Effector memory CD4-positive, alpha-beta T cell (primary cell): ENCODE data around the gene ERO1B.

ENCODE experiments used
- DNase-seq, 3 donors: peaks; one replicate each; pipeline ENCODE4 v3.0.0-alpha.2; 2020
- H3K27ac ChIP-seq: 2 replicates; pipeline ENCODE4 v1.7.0; 2013; ENCODE audit warnings: mild to moderate bottlenecking, low read length, moderate library complexity; ENCODE audit not compliant: insufficient read depth, poor library complexity, severe bottlenecking
- H3K27me3 ChIP-seq: replicated peaks from 2 replicates; pipeline ENCODE4 v1.7.0; 2013; ENCODE audit warnings: mild to moderate bottlenecking, low read length; ENCODE audit not compliant: insufficient read depth, control insufficient read depth, poor library complexity, severe bottlenecking
- H3K36me3 ChIP-seq: 2 replicates; pipeline ENCODE4 v1.7.0; 2013; ENCODE audit warnings: mild to moderate bottlenecking, low read length, moderate library complexity; ENCODE audit not compliant: control insufficient read depth, insufficient read depth
- H3K4me1 ChIP-seq: 2 replicates; pipeline ENCODE4 v1.7.0; 2013; ENCODE audit warnings: low read length, mild to moderate bottlenecking; ENCODE audit not compliant: control insufficient read depth, insufficient read depth, poor library complexity, severe bottlenecking
- H3K4me3 ChIP-seq: 2 replicates; pipeline ENCODE4 v1.7.0; 2013; ENCODE audit warnings: low read length, low read depth, mild to moderate bottlenecking; ENCODE audit not compliant: insufficient read depth, poor library complexity, severe bottlenecking
- H3K9me3 ChIP-seq: 2 replicates; pipeline ENCODE4 v1.7.0; 2013; ENCODE audit warnings: mild to moderate bottlenecking, low read length, moderate library complexity; ENCODE audit not compliant: control insufficient read depth

Gene ERO1B

DNA sequence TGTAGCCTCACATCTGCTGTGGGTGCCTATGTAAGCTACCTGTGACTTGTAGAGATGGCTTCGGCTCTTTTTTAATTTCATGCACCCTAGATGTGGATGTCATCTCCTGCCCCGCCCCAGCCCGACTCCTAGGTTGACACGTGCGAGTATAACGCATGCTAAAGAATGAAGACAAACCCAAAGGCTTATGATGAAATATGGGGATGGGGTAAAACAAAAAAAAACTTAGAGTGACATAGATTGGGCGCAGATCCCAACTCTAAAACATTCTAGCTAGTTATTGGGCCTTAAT is 613 bp upstream of the ERO1B start:
- Histone ChIP-seq H3K27ac (peak overlapping the region; percentile 81), H3K4me1 (peaks cover 10% of the 10 kb centered on the region), H3K27me3 (no peaks in the 10 kb centered on the region), H3K4me3 (peak overlapping the region; percentile 98), H3K9me3 (no peaks in the 10 kb centered on the region), H3K36me3 (peaks cover 5% of the 10 kb centered on the region)
- peak in 1 of 3 donors; percentile 11 for DNase-seq

DNA sequence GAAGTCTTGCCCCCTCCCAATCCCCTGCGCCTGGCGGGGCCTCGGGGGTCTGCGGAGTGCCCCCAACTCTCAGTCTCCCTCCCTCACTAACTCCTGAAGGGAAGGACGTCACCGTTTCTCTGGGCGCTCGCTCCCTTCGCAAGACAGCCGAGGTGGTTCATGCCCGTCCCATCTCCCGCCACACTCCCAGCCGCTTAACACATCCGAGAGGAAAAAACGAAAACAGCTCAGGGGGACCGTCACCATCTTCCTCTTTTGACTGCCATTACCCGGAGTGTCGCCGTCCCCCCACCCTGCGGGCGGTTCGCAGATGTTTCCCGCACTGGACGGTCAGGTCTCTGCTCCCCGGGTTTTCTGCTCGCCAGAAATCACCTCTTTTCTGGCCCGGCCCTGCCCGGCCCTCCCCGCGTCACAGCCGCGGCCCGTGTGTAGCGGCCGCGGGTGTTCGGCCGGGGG is 532 bp downstream of the ERO1B start:
- H3K27me3 ChIP-seq = no peaks in the 10 kb centered on the region
- H3K27ac ChIP-seq = peak overlapping the region; percentile 81
- H3K4me1 ChIP-seq = peaks cover 10% of the 10 kb centered on the region
- H3K36me3 ChIP-seq = peaks cover 5% of the 10 kb centered on the region
- H3K9me3 ChIP-seq = no peaks in the 10 kb centered on the region
- peak overlapping the region; percentile 98 for H3K4me3 ChIP-seq
- peak in 2 of 3 donors; percentile 6 to 13 for DNase-seq

DNA sequence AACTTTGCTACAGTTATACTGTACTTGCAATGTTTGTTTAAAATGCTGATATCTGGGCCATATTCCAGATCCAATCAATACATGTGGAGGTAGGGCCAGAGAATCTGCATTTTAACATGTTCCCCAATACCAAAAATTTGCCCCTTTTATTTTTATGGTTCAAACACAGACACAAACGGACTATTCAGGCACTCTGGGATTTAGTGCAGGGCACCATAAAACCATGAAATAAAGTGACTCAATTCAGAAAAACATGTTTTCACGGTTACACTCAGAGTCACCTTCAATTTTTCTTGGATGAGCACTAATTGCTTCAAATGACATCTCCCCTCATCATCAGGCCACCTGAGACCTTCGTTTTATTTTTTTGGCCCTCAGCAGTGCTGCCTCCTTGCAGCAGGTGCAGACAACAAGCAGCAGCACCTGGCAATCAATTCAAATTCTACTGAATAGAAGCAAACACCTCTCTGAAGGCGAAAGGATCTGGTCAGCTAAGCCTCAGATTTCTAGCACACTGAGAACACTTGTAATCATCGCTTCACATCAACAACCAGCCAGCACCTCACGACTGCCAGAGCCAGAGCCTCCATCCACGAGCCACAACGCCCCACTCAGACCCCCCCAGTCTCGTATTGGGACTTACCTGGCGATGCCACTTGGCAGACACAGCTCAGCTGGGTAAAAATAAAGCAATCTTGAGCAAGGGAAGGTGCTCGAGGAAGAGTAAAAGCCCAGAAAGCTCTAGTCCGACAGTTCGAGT is 1.1 kb downstream of the ERO1B start:
- Histone ChIP-seq H3K27ac (peak overlapping the region; percentile 81), H3K4me3 (peak overlapping the region; percentile 98), H3K9me3 (no peaks in the 10 kb centered on the region), H3K27me3 (no peaks in the 10 kb centered on the region), H3K4me1 (peaks cover 10% of the 10 kb centered on the region), H3K36me3 (peaks cover 5% of the 10 kb centered on the region)
- DNase-seq = peak in 2 of 3 donors; percentile 5 to 17

DNA sequence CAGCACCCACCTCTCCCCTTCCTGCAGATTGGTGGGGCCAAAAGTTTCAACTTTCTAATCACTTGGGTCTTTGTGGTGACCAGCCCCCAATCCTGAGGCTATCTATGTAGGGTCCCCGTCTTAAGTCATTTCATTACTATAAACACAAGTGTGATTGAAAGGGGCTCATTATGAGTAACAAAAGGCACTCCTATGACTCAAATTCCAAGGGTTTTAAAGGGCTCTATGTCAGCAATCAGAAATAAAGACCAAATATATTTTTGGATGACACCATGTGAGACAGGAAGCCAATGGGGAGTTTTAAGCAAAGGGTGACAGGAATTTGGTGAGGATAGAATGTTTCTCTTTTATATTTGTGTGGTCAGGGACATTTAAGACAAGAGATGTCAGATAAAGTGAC is 6.2 kb downstream of the ERO1B start:
- no peaks in the 10 kb centered on the region for H3K36me3 ChIP-seq
- no peak for DNase-seq
- no peak overlapping the region for H3K27ac ChIP-seq
- no peaks in the 10 kb centered on the region for H3K9me3 ChIP-seq
- no peaks in the 10 kb centered on the region for H3K27me3 ChIP-seq
- no peak overlapping the region for H3K4me3 ChIP-seq
- H3K4me1 ChIP-seq = no peaks in the 10 kb centered on the region

DNA sequence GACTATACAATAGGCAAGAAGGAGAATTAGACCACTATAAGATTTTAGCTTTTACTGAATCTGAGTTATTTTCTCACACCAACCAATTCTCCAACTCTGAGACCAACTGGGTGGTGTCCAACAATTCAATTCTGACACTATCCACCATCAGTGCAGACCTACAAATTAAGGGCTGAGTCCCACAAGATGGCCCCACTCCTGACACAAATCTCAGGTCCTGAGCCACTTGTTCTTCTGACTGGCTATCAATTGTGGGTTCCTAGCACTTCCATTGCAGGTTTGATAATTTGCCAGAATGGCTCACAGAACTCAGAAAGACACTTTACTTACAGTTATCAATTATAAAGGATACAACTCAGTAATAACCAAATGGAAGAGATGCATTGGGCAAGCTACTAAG is 6.7 kb downstream of the ERO1B start:
- Histone ChIP-seq H3K36me3 (no peaks in the 10 kb centered on the region), H3K4me1 (no peaks in the 10 kb centered on the region), H3K27ac (no peak overlapping the region), H3K4me3 (no peak overlapping the region), H3K27me3 (no peaks in the 10 kb centered on the region), H3K9me3 (no peaks in the 10 kb centered on the region)
- no peak for DNase-seq

DNA sequence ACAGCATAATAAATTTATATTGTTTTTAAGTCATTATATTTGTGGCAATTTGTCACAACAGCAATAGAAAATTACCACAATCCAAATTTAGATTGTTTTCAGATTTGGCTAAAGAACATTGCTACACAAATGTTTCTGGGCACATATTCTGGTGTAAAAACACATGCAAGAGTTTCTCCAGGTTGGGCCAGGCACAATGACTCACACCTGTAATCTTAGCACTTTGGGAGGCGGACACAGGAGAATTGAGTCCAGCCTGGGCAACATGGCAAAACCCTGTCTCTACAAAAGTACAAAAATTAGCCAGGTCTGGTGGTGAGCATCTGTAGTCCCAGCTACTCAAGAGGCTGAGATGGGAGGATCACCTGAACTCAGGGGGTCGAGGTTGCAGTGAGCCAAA is 8.4 kb downstream of the ERO1B start:
- H3K9me3 ChIP-seq = no peaks in the 10 kb centered on the region
- H3K27ac ChIP-seq = no peak overlapping the region
- H3K36me3 ChIP-seq = no peaks in the 10 kb centered on the region
- no peak overlapping the region for H3K4me3 ChIP-seq
- H3K4me1 ChIP-seq = no peaks in the 10 kb centered on the region
- H3K27me3 ChIP-seq = no peaks in the 10 kb centered on the region
- DNase-seq = no peak

DNA sequence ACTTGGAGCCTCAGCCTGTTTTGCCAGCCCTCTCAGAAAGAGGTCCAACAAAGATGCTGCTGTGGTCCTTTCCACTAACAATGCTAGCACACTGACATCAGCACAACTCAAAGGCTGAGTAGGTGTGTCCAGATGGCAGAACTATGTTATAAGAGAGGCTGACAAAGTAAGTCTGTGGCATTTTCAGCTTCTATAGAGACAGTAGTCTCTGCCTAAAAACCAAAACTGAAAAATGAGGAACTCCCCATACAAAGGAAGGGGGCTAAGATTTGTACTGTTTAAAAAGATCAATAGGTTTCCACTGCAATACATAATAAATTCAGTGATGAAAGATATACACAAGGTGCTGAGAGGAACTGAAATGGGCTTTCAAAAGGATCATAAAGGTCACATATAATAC is 12.3 kb downstream of the ERO1B start:
- H3K4me3 ChIP-seq = no peak overlapping the region
- no peaks in the 10 kb centered on the region for H3K4me1 ChIP-seq
- no peak for DNase-seq
- H3K9me3 ChIP-seq = no peaks in the 10 kb centered on the region
- no peaks in the 10 kb centered on the region for H3K27me3 ChIP-seq
- H3K36me3 ChIP-seq = peaks cover 4% of the 10 kb centered on the region
- H3K27ac ChIP-seq = no peak overlapping the region

DNA sequence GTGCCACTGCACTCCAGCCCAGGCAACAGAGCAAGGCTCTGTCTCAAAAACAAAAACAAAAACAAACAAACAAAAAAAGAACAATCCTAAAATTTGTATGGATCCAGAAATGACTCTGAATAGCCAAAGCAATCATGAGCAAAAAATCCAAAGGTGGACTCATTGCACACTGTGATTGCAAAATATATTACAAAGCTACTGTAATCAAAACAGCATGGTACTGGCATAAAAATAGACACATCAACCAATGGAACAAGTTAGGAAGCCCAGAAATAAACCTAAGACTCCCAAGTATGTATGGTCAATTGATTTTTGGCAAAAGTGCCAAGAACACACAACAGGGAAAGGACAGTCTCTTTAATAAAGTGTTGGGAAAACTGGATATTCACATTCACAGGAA is 19.9 kb downstream of the ERO1B start:
- Histone ChIP-seq H3K4me3 (no peak overlapping the region), H3K9me3 (peaks cover 6% of the 10 kb centered on the region)

DNA sequence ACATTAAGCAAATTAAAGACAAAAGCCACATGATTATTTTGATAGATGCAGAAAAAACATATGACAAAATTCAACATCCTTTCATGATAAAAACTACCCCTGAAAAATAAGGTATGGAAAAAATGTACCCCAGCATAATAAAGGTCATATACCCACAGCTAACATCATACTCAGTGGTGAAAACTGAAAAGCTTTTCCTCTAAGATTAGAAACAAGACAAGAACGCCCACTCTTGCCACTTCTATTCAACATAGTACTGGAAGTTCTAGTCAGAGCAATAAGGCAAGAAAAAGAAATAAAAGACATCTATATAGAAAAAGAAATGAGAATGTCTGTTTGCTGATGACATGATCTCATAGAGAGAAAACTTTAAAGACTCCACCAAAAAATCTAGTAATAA is 20.7 kb downstream of the ERO1B start:
- Histone ChIP-seq H3K4me3 (no peak overlapping the region), H3K9me3 (peaks cover 6% of the 10 kb centered on the region), H3K4me1 (no peaks in the 10 kb centered on the region), H3K27me3 (no peaks in the 10 kb centered on the region), H3K27ac (no peak overlapping the region), H3K36me3 (peaks cover 3% of the 10 kb centered on the region)
- DNase-seq = no peak

More for the DNA sequence above, 19.9 kb downstream of the ERO1B start:
- H3K4me1 ChIP-seq = no peaks in the 10 kb centered on the region
- no peak for DNase-seq
- H3K27me3 ChIP-seq = no peaks in the 10 kb centered on the region
- peaks cover 7% of the 10 kb centered on the region for H3K36me3 ChIP-seq
- H3K27ac ChIP-seq = no peak overlapping the region

DNA sequence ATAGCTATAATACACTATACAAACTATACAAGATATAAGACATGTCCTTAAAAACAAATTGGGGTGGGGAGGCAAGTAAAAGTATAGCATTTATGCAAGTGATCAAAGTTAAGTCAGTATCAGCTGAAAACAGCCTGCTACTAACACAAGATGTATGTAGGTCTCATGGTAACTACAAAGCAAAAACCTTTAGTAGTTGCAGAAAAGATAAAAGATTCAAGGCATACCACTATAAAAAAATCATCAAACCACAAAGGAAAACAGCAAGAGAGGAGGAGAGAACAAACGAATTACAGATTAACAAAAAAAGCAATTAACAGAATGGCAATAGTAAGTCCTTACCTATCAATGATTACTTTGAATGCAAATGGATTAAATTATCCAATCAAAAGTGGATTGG is 22.7 kb downstream of the ERO1B start:
- Histone ChIP-seq H3K4me3 (no peak overlapping the region), H3K4me1 (no peaks in the 10 kb centered on the region), H3K36me3 (peaks cover 3% of the 10 kb centered on the region), H3K27me3 (no peaks in the 10 kb centered on the region), H3K27ac (no peak overlapping the region), H3K9me3 (peaks cover 6% of the 10 kb centered on the region)
- no peak for DNase-seq
